Gastrocnemius medialis (tissue), 4 donors: ENCODE measurements around the gene MBD1. TPM values are rescaled to one million over a fixed set of nuclear protein-coding genes. Genes with fewer than 3 reads are reported as not detected.
A peak's percentile ranks its signal among the peaks of the same experiment; 100 is the strongest.

Source experiments
- ATAC-seq, 2 donors: fragments of 150-250 bp; one replicate each; pipeline ENCODE4 v1.9.1; 2016
- DNase-seq, 2 donors: peaks; one replicate each; pipeline ENCODE4 v3.0.0-alpha.2; 2019
- H3K27ac ChIP-seq, 4 donors: fragments of 200-600 bp; sonication (generic); 1 replicate in 1 of 4; 2 replicates in 3 of 4; pipeline ENCODE4 v1.5.1; 2016 to 2018; ENCODE audit warnings: mild to moderate bottlenecking in 2 of 4, moderate library complexity in 1 of 4
- H3K27me3 ChIP-seq, 3 donors: fragments of 200-600 bp; sonication (generic) in 2 of 3; 1 replicate in 1 of 3; 2 replicates in 2 of 3; pipeline versions ENCODE4 v1.5.1 to v1.6.0; 2016 to 2019; ENCODE audit warnings: mild to moderate bottlenecking in 1 of 3, moderate library complexity in 1 of 3
- H3K36me3 ChIP-seq, 2 donors: fragments of 200-600 bp; sonication (generic) in 1 of 2; one replicate each; pipeline ENCODE4 v1.5.1; 2017 to 2018
- H3K4me1 ChIP-seq, 2 donors: fragments of 200-600 bp; sonication (generic) in 1 of 2; one replicate each; pipeline ENCODE4 v1.5.1; 2016 to 2017; ENCODE audit warnings: mild to moderate bottlenecking in 2 of 2
- H3K4me3 ChIP-seq, 4 donors: fragments of 200-600 bp; sonication (generic) in 3 of 4; 1 replicate in 1 of 4; 2 replicates in 3 of 4; pipeline ENCODE4 v1.5.1; 2016 to 2019; ENCODE audit warnings: mild to moderate bottlenecking in 2 of 4
- H3K9me3 ChIP-seq, 3 donors: fragments of 200-600 bp; sonication (generic) in 2 of 3; 1 replicate in 1 of 3; 2 replicates in 2 of 3; pipeline ENCODE4 v1.5.1; 2016 to 2019
- POLR2A ChIP-seq, 2 donors: fragments of 450-650 bp; IDR thresholded peaks; one replicate each; pipeline ENCODE4 v1.6.1; 2017; ENCODE audit warnings: antibody characterized with exemption in 2 of 2, mild to moderate bottlenecking in 2 of 2, moderate library complexity in 2 of 2
- in situ Hi-C, 4 donors: fragments of 200-750 bp; cut with MboI; loops; one replicate each; pipeline versions ENCODE4 v1.15.0 to v1.8.0; 2017; ENCODE audit warnings: low sequenced_read_pairs in 4 of 4
- intact Hi-C: fragments of 100-400 bp; cut with DNase I; formaldehyde crosslinking; loops from one replicate; pipeline ENCODE4 v1.15.1; 2023; ENCODE audit warnings: low total_unique reads
- total RNA-seq, 4 donors: library from RNA; depleted of rRNA; stranded (reverse); fragments of >200 nt; gene quantifications; one replicate each; pipeline versions ENCODE4 v1.1.0 to v1.2.3, GENCODE V29; 2016
- TF ChIP-seq, protein P1 (sequence below), 5 experiments: fragments of 450-650 bp in 3 of 5; fragments of 200-600 bp in 2 of 5; sonication (generic) in 2 of 5; IDR thresholded peaks in 4 of 5; conservative IDR thresholded peaks in 1 of 5; 1 replicate in 4 of 5; 2 replicates in 1 of 5; pipeline ENCODE4 v1.5.1; 2016 to 2019; ENCODE audit warnings: antibody characterized with exemption in 5 of 5, mild to moderate bottlenecking in 3 of 5, moderate library complexity in 3 of 5

MBD1 gene, protein sequence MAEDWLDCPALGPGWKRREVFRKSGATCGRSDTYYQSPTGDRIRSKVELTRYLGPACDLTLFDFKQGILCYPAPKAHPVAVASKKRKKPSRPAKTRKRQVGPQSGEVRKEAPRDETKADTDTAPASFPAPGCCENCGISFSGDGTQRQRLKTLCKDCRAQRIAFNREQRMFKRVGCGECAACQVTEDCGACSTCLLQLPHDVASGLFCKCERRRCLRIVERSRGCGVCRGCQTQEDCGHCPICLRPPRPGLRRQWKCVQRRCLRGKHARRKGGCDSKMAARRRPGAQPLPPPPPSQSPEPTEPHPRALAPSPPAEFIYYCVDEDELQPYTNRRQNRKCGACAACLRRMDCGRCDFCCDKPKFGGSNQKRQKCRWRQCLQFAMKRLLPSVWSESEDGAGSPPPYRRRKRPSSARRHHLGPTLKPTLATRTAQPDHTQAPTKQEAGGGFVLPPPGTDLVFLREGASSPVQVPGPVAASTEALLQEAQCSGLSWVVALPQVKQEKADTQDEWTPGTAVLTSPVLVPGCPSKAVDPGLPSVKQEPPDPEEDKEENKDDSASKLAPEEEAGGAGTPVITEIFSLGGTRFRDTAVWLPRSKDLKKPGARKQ
- total RNA-seq, result 100 to 1,000 TPM in 2 of 4 donors, 10 to 100 TPM in 2; 80.4 to 127 (median 103) TPM

DNA sequence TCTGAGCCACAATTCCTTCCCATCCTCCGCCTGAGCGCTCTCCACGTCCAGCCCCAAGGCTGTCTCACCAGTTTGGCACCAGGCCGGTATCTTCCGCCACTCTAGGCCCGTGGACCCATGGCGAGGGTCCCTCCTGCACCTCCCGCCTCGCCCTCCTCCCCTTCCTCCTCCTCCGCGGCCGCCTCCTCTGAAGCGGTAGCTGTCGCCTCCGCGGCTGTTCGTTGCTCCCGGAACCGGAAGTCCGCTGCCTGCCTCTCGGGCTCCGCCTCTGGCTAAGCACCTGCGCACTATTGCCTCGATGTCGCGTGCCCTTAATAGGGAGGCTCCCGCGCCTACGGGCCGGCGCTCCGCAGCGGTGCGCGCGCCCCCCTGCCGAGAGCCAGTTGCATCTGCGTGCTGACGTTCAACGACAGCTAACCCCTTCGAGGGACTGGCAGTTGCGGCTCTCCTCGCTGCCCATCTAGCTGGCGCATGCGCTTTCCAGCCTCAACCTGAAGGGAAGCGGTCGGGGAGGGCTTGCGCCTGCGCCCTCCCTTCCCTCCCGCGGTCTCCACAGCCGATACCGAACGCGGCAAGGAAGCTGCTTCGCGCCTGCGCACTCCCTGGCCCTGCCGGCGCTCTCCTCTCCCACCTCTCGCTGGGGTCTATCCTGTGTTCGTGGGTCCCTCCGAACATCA lies at the start of gene MBD1:
Gene MBD1 (minus strand): TSS at position 229 of the 677 bp plus-strand sequence. CDS start 1,531 bp downstream, outside the sequence.
- Histone ChIP-seq H3K9me3 (no peaks in the 10 kb centered on the region), H3K27me3 (no peaks in the 10 kb centered on the region), H3K36me3 (peaks cover 0 to 48% of the 10 kb centered on the region in 2 donors), H3K4me1 (peaks cover 18 to 24% of the 10 kb centered on the region in 2 donors), H3K27ac (peak within 1 kb of the TSS; percentile 88 to 95 (median 92)), H3K4me3 (peak within 1 kb of the TSS; percentile 74 to 99 (median 90))
- DNase-seq, result peak; percentile 96 to 97
- TF ChIP-seq, protein P1, sequence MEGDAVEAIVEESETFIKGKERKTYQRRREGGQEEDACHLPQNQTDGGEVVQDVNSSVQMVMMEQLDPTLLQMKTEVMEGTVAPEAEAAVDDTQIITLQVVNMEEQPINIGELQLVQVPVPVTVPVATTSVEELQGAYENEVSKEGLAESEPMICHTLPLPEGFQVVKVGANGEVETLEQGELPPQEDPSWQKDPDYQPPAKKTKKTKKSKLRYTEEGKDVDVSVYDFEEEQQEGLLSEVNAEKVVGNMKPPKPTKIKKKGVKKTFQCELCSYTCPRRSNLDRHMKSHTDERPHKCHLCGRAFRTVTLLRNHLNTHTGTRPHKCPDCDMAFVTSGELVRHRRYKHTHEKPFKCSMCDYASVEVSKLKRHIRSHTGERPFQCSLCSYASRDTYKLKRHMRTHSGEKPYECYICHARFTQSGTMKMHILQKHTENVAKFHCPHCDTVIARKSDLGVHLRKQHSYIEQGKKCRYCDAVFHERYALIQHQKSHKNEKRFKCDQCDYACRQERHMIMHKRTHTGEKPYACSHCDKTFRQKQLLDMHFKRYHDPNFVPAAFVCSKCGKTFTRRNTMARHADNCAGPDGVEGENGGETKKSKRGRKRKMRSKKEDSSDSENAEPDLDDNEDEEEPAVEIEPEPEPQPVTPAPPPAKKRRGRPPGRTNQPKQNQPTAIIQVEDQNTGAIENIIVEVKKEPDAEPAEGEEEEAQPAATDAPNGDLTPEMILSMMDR (IDR thresholded peaks at IDR 0.05 in 4 of 5, conservative IDR thresholded peaks at IDR 0.05 in 1 of 5), result peak in 3 of 5 experiments; percentile 31 to 50 (median 35)
- peak; percentile 85 to 93 for TF ChIP-seq POLR2A (IDR thresholded peaks at IDR 0.05)
- intact Hi-C loops (loop anchor here (2.0 to 10.0 kb wide), 6 partner anchors 27 to 1737 kb away; partner anchors contain the start of genes ACAA2, MEX3C, RPL17 and SKA1), in situ Hi-C loops (loop anchor here in 3 of 4 donors (25.0 kb wide), 4 partner anchors 469 to 906 kb away; partner anchors contain the start of genes C18orf32 (in 3 of the 3), RPL17 (in 3 of the 3), ACAA2 (in 2 of the 3) and SMAD4 (in 2 of the 3))
- peak; percentile 96 to 97 for ATAC-seq

DNA sequence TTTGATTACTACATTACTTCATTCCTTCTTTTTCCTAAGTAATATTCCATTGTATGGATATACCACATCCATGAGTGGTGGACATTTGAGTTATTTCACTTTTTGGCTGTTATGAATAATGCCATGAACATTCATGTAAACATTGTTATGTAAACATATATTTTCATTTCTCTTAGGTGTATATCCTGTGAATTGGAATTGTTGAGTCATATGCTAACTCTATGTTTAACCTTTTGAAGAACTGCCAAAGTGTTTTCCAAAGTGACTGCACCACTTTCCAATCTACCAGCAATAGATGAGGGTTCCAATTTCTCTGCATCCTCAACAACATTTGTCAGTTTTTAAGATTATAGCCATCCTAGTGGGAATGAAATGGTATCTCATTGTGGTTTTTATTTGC lies 48.9 kb upstream of the MBD1 start:
- no peak for TF ChIP-seq POLR2A (IDR thresholded peaks at IDR 0.05)
- TF ChIP-seq, protein P1 (IDR thresholded peaks at IDR 0.05 in 4 of 5, conservative IDR thresholded peaks at IDR 0.05 in 1 of 5), result no peak
- in situ Hi-C loops (no loop called here), intact Hi-C loops (no loop called here)
- ATAC-seq, result no peak
- H3K27me3 ChIP-seq, result no peaks in the 10 kb centered on the region
- H3K27ac ChIP-seq, result no peak overlapping the region
- DNase-seq, result no peak
- no peak overlapping the region for H3K4me3 ChIP-seq
- H3K36me3 ChIP-seq, result no peaks in the 10 kb centered on the region
- no peaks in the 10 kb centered on the region for H3K4me1 ChIP-seq
- H3K9me3 ChIP-seq, result no peaks in the 10 kb centered on the region

DNA sequence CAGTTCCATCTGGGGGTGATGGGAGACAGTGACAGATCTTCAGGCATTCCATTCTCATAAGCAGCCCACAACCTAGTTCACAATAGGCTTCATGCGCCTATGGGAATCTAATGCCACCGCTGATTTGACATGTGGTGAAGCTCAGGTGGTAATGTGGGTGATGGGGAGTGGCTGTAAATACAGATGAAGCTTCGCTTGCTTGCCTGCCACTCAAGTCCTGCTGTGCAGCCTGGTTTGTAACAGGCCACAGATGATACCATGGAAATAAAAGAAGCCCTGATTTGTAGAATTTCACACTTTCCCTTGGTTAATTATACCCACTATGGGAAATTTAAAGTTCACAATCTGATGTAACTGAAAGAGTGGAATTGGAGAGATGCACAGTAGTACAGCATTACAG lies 46.7 kb upstream of the MBD1 start:
- H3K27me3 ChIP-seq, result no peaks in the 10 kb centered on the region
- ATAC-seq (no peak), DNase-seq (no peak)
- no peaks in the 10 kb centered on the region for H3K9me3 ChIP-seq
- H3K4me3 ChIP-seq, result no peak overlapping the region
- in situ Hi-C loops (no loop called here), intact Hi-C loops (no loop called here)
- H3K36me3 ChIP-seq, result no peaks in the 10 kb centered on the region
- no peak overlapping the region for H3K27ac ChIP-seq
- no peak for TF ChIP-seq POLR2A (IDR thresholded peaks at IDR 0.05)
- TF ChIP-seq, protein P1 (IDR thresholded peaks at IDR 0.05 in 4 of 5, conservative IDR thresholded peaks at IDR 0.05 in 1 of 5), result no peak
- H3K4me1 ChIP-seq, result no peaks in the 10 kb centered on the region

DNA sequence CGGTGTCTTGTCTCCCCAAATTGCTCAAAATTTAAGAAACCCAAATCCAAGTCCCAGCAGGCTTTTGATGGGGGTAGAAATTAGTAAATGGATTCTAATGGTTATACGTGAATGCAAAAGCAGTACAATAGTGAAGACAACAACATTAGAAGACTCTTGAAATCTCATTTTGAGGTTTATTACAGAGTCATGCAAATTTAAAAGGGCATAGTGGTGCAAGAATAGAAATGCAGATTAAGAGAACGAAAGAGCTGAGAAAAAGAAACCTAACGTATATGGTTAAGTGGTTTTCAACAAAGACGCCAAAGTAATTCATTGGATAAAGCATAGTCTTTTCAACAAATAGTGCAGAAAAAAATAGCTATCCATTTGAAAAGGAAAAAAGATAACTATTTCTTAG lies 39.4 kb upstream of the MBD1 start:
- ATAC-seq (no peak), DNase-seq (no peak)
- H3K36me3 ChIP-seq, result no peaks in the 10 kb centered on the region
- no peaks in the 10 kb centered on the region for H3K4me1 ChIP-seq
- intact Hi-C loops, result no loop called here
- H3K27ac ChIP-seq, result no peak overlapping the region
- in situ Hi-C loops, result no loop called here
- H3K27me3 ChIP-seq, result no peaks in the 10 kb centered on the region
- no peak overlapping the region for H3K4me3 ChIP-seq
- H3K9me3 ChIP-seq, result no peaks in the 10 kb centered on the region
- no peak for TF ChIP-seq POLR2A (IDR thresholded peaks at IDR 0.05)
- TF ChIP-seq, protein P1 (IDR thresholded peaks at IDR 0.05 in 4 of 5, conservative IDR thresholded peaks at IDR 0.05 in 1 of 5), result no peak
